GM06990 (cell line): ENCODE measurements around the gene PLEKHM1.
"Not testable (repeated sequence)": the region's sequence is repeated elsewhere in the genome, so short reads cannot be mapped to it uniquely, and the experiment has no call there.

Source experiments
- DNase-seq: peaks from one replicate; pipeline ENCODE4 v3.0.0-alpha.2; 2011; ENCODE audit not compliant: insufficient read length; ENCODE audit errors: extremely low read depth
- H3K27me3 ChIP-seq: replicated peaks from 2 replicates; pipeline ENCODE4 v1.6.0; 2011; ENCODE audit warnings: low read length; ENCODE audit not compliant: control insufficient read depth, insufficient read depth
- H3K36me3 ChIP-seq: 2 replicates; pipeline ENCODE4 v1.5.1; 2011; ENCODE audit warnings: low read length; ENCODE audit not compliant: control insufficient read depth, insufficient read depth
- H3K4me3 ChIP-seq: replicated peaks from 2 replicates; pipeline ENCODE4 v1.5.1; 2011; ENCODE audit warnings: low read depth, mild to moderate bottlenecking, control low read depth, low read length

PLEKHM1 gene

DNA sequence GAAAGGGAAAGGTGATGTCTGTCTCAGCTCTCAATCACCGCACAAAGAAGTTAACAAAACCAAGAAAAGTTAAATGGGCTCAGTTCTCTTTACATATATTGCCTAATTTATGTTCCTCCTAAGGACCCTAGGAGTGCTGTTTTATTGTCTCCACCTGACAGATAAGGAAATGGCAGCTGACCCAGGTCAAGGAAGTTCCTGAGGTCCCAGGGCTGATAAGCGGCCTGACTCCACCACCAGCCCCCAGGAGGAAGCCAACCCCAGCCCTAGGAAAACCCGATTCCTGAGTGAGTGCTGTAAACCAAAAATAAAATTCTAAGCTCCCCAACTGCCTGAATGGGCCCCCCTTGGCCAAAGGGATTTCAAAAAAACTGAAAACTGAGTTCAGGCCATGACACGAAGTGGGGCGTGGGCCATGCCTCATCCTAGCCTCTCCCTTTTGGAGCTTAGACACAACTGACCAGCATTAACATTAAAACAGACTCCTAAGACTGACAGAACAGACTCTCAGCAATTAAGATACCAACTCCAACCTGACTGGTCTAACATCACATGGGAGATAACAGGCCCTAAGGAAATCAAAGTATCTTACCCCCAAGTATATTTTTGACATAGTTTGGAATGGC, 6.8 kb downstream of the PLEKHM1 start:
- H3K27me3 ChIP-seq, DNase-seq, H3K36me3 ChIP-seq, H3K4me3 ChIP-seq: not testable (repeated sequence)

DNA sequence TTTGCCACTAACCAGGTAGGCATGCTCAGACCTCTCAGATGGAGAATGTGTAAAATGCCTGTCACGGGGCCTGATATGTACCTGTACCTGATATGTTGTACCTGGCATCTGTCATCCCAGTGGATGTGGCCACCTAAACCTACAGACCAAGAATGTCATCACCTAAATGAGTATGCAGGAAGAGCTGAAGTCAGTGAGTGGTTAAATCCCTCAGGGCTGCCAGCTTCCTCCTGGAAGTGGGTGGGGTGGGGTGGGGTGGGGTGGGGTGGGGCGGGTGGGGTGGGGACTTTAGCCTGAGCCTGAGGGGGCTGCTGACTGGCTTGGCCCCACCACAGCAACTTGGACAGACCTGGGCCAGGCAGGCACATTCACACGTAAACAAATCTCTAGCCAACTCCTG, 7.3 kb downstream of the PLEKHM1 start:
- not testable (repeated sequence) for H3K4me3 ChIP-seq, DNase-seq, H3K27me3 ChIP-seq

DNA sequence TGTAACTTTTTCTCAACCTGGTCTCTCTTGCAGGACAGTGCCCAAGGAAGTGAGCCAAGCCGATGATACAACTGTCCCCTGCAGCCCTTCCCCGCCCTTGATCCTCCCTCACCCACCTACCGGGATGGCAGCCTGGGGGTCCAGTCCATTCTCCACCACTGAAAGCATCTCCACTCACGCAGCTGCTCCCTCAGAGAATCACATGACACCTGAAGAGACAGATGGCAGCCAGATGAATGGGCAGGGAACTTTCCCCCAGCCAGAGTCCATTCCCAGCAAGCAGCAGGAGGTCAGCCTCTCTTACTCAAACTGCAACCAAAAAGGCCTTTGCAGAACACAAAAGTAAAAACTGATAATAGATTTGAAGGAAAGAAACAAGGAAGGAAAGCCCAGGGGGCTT, 8.2 kb downstream of the PLEKHM1 start:
- not testable (repeated sequence) for H3K4me3 ChIP-seq, H3K27me3 ChIP-seq, DNase-seq, H3K36me3 ChIP-seq

More for the DNA sequence above, 7.3 kb downstream of the PLEKHM1 start:
- not testable (repeated sequence) for H3K36me3 ChIP-seq

DNA sequence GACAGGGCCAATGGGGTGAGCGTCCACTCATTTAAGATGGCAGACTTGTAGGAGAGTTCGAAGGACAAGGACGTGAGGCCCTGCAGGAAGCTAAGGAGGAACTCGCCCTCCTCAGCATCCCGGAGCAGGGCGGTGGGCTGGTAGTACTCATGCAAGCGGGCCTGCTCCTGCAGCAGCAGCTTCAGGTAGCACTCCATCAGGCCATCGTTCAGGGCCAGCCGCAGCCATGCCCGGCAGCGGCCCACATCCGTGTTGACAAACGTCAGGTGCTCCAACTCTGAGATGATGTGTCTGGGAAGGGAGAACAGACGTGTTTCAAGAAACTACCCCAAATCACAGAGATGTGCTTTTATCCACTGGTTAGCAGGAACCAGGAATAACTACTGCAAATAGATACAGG, 15.1 kb downstream of the PLEKHM1 start:
- H3K4me3 ChIP-seq, H3K36me3 ChIP-seq, DNase-seq, H3K27me3 ChIP-seq: not testable (repeated sequence)

DNA sequence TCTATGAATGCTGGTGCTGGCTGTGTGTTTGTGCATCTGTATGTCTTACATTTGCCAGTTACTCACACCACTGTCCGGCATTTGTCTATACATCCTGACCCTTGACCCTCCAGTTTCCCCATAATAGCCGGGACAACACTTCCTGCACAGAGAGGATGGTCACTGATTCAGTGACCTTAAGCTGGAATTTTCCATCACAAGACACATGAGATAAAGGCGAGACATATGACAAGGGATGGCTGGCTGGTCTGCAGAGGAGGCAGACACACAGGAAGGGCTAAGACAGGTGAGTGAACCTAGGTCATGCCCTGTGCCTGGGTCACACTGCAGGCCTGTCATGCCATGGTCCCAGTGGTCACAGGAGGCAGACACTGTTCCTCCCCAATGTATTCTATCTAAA, 18.3 kb downstream of the PLEKHM1 start:
- not testable (repeated sequence) for H3K27me3 ChIP-seq, DNase-seq, H3K4me3 ChIP-seq, H3K36me3 ChIP-seq

DNA sequence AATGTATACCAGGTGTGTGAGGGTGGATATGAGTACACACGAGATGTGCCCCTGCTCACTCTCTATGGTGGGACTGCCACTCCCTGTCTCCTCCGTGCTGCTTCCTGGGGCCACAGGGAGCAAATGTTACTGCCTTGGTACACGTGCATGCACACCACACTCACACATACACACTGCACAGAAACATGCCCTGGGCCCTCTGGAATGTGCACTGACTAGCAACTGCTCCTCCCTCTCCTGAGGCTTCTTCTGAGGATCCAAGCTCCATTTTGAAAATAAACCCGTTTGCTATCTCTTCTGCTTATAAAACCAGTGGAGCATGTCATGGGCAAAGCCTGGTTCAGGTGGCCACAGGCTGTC, 21.3 kb downstream of the PLEKHM1 start:
- H3K36me3 ChIP-seq, DNase-seq, H3K27me3 ChIP-seq, H3K4me3 ChIP-seq: not testable (repeated sequence)

DNA sequence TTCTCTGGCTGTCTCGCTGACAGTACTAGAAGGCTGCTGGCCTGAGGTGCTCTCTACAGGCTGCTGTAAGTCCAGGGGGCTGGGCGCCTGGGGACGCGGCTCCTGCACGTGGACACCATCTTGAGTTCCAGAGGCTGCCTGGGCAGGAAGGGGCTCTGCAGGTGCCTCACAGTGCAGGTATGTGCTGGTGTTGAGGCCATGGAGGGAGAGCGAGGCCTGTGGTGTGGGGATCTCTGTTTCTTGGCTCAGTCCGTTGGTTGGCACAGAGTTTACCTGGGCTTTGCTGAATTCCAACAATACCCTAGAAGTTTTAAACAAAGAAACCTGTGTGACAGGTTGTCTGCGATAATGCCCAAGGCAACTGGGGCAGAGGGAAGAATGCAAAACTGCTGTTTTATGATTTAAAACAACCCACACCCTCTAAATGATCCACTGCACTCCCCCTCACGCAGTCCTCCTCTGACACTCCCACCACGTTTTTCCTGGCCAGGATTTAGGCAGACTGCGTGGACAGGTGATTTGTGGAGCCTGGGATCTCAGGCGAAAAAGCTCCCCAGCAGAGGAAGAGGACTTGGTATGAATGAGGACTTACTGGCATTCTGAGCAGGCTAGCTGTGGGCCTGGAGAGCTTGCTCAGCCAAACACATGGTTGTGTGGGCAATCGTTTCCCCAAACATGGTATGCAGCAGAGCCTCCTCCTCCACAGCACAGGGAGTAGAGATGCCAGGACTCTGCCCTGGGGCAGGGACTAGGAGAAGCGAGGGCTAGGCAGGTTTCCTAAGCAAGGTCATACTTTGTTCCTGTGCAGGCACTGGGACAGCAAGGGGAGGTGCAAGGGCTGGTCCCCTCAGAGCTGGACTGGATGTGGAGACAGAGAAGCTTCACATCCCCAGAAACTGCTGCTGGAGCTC, 22.0 kb downstream of the PLEKHM1 start:
- H3K27me3 ChIP-seq, H3K36me3 ChIP-seq, H3K4me3 ChIP-seq, DNase-seq: not testable (repeated sequence)

DNA sequence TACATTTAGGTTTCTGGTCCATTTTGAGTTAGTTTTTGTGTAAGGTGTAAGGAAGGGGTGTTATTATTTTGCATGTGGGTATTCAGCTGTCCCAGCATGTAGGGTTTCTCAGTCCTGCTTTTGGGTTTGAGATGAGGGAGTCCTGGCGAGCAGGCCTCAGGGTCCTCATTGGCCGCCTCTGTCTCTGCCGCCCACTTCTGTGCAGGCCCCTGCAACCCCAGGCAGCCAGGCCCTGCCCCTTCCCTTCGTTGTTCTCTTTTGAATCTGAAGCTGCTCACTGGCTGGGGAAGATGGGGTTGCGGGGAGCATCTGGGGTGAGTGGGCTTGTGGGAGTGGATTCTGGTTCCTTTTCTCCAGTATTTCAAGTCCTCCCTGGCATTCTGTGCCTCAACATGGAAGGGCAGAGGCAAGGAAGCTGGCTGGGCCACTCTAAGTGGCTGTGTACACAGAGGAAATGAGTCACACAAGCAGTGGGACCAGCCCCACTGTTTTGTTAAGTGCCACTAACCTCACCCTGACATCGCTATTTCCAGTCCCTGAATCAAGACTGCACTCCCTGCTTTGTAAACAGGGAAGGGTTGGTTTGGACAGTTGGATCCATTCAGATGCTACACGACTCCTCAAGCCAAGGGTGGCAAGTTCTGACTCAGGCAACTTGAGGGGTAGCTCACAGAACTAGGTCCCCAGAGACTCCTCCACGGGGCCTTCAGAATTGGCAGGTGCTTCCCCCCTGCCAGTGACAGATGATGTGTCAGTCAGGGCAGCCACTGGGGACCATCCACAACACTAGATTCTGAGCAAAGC, 28.8 kb downstream of the PLEKHM1 start:
- H3K36me3 ChIP-seq, H3K4me3 ChIP-seq, DNase-seq, H3K27me3 ChIP-seq: not testable (repeated sequence)

DNA sequence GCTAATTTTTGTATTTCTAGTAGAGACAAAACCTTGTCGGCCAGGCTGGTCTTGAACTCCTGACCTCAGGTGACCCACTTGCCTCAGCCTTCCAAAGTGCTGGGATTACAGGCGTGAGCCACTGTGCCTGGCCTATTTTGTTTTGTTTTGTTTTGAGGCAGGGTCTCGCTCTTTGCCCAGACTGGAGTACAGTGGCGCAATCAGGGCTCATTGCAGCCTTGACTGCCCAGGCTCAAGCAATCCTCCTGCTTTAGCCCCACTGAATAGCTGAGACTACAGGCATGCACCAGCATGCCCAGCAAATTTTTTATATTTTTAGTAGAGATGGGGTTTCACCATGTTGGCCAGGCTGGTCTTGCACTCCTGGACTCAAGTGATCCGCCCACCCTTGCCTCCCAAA, 30.1 kb downstream of the PLEKHM1 start:
- H3K4me3 ChIP-seq, DNase-seq, H3K27me3 ChIP-seq, H3K36me3 ChIP-seq: not testable (repeated sequence)

DNA sequence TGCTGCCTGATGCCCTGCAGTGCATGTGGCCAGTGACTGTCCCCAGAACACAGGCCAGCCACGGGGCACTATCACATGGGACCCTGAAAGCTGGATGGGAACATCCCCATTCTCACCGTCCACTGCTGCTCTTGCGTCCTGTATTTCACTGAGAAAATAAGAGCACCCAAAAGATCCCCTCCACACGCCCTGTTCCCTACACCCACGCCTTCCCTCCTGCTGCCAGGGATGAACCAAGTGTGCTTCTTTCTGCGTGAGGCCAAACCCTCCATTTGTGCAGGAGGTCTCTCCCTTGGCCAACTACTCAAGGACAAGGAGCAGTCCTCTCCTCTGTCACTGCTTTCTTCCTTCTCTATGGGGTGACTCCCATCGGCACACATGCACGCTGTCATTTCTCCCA, 36.2 kb downstream of the PLEKHM1 start:
- not testable (repeated sequence) for DNase-seq, H3K27me3 ChIP-seq, H3K36me3 ChIP-seq, H3K4me3 ChIP-seq

DNA sequence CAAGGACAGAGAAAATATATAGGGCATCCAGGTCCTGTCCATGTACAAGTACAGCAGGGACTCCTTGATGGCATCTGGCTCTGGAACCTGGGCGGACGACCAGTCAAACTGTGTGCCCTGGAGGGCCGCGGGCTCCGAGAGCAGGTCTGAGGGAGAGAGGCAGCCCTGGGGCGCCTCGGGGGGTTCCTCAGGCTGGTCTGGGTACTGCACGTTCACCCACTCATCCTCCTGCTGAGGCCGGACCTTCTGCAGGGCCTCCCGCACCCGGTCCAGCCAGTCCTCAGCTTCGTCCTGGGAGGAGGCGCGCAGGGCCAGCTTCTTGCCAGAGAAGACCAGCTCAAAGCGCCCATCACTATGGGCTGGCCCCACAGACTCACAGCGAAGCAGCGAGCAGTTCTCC, 36.8 kb downstream of the PLEKHM1 start:
- not testable (repeated sequence) for H3K36me3 ChIP-seq, DNase-seq, H3K4me3 ChIP-seq, H3K27me3 ChIP-seq

DNA sequence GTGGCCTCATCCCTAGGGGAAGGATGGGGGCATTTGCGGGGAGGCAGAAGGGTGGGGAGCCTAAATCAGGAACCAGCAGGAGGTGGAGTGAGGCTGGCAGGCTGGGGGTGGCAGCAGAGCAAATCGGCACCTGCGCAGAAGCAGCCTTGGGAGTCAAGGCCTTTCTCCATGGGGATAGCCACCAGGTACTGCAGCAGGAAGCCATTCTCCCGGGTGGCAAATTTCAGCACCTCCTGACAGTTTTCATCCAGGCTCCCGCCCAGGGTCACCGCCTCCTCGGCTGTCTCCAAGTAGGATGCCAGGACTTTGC, 37.3 kb downstream of the PLEKHM1 start:
- not testable (repeated sequence) for DNase-seq, H3K27me3 ChIP-seq, H3K4me3 ChIP-seq, H3K36me3 ChIP-seq

DNA sequence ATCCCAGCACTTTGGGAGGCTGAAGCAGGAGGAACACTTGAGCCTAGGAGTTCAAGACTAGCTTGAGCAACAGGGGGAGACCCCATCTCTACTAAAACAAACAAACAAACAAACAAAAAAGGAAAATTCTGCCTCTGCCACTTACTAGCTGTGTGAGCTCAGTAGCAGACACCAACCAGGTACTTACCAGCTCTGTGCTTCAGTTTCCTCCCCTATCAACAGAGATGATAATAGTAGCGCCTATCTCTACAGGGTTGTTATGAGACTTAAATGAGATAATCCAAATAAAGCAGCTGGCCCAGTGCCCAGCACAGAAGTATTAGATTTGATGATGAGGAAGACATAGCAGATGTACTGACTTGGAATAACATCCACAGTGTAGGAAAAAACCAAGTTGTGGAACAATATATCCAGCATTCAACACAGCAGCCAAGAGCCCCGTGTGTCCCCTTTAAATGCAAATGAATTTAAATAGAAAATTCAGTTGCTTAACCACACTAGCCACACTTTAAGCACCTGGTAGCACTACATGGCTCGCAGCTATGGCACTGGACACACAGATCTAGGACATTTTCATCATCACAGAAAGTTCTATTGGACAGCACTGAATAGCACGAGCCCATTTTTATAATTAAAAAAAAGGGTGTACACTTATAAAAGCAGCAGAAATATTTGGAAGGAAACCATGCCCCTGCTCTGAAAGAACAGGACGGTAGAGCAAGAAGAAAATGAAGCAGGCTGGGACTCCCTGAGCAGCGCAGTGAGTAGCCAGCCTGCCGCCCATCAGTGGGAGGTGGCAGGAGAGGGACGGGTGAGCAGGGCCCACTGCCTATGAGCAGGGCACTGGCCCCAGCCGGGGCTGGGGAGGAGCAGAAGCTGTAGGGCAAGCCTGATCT, 37.9 kb downstream of the PLEKHM1 start:
- H3K4me3 ChIP-seq, H3K36me3 ChIP-seq, H3K27me3 ChIP-seq, DNase-seq: not testable (repeated sequence)
